Neural progenitor cell (in vitro differentiated cells): ENCODE data around the gene ZNF622.

ENCODE experiments used
- EZH2 ChIP-seq: fragments of 200-600 bp; sonication (generic); IDR thresholded peaks from 2 replicates; pipeline ENCODE4 v1.6.1; 2017; ENCODE audit warnings: antibody characterized with exemption, mild to moderate bottlenecking, moderate library complexity
- EZH2phosphoT487 ChIP-seq: fragments of 200-600 bp; sonication (generic); IDR thresholded peaks from 2 replicates; pipeline ENCODE4 v1.6.1; 2017; ENCODE audit warnings: antibody characterized with exemption
- TF ChIP-seq, protein P1 (sequence below): fragments of 200-600 bp; sonication (generic); IDR thresholded peaks from 2 replicates; pipeline ENCODE4 v1.5.1; 2017; ENCODE audit warnings: antibody characterized with exemption, mild to moderate bottlenecking

GRCh38 chr5:16418471-16418922, 47.1 kb downstream of the ZNF622 start:
- TF ChIP-seq, protein P1, sequence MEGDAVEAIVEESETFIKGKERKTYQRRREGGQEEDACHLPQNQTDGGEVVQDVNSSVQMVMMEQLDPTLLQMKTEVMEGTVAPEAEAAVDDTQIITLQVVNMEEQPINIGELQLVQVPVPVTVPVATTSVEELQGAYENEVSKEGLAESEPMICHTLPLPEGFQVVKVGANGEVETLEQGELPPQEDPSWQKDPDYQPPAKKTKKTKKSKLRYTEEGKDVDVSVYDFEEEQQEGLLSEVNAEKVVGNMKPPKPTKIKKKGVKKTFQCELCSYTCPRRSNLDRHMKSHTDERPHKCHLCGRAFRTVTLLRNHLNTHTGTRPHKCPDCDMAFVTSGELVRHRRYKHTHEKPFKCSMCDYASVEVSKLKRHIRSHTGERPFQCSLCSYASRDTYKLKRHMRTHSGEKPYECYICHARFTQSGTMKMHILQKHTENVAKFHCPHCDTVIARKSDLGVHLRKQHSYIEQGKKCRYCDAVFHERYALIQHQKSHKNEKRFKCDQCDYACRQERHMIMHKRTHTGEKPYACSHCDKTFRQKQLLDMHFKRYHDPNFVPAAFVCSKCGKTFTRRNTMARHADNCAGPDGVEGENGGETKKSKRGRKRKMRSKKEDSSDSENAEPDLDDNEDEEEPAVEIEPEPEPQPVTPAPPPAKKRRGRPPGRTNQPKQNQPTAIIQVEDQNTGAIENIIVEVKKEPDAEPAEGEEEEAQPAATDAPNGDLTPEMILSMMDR, result no peak
- TF ChIP-seq EZH2 (no peak), EZH2phosphoT487 (no peak)
